Right lobe of liver (tissue), 4 donors: ENCODE data around the gene S100A11.

ENCODE experiments used
- POLR2A ChIP-seq: fragments of 450-650 bp; IDR thresholded peaks from one replicate; pipeline ENCODE4 v1.6.1; 2017; ENCODE audit warnings: antibody characterized with exemption, mild to moderate bottlenecking
- TF ChIP-seq, protein P1 (sequence below), 4 donors: fragments of 200-600 bp in 3 of 4; fragments of 450-650 bp in 1 of 4; IDR thresholded peaks; one replicate each; pipeline versions ENCODE4 v1.5.1 to v1.8.0; 2016 to 2022; ENCODE audit warnings: antibody characterized with exemption in 4 of 4, mild to moderate bottlenecking in 2 of 4
- donor health status: DM: no; HTN: no; CAD: no.
- donor health status: DM: no; HTN: no; CAD: no.
- donor health status: DM: no; HTN: yes; CAD: no.

DNA sequence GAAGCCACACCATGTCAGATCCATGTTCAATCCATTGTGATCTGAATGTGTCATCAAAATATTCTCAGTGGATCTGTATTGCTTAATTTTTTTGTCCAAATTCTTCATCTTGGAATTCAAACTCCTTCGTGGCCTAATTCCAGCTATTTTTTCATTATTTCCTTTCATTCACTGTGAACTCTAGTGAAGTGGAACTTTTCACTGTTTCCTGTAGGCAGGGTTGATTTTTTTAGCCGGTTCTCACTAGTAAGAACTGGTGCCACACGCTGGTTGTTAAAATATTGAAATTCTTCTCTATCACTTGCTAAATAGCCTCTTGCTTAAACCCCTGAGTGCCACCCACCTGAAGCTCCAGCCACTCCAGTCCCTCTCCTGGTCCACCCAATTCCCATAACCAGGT lies 7.6 kb upstream of the S100A11 start:
- TF ChIP-seq, protein P1, sequence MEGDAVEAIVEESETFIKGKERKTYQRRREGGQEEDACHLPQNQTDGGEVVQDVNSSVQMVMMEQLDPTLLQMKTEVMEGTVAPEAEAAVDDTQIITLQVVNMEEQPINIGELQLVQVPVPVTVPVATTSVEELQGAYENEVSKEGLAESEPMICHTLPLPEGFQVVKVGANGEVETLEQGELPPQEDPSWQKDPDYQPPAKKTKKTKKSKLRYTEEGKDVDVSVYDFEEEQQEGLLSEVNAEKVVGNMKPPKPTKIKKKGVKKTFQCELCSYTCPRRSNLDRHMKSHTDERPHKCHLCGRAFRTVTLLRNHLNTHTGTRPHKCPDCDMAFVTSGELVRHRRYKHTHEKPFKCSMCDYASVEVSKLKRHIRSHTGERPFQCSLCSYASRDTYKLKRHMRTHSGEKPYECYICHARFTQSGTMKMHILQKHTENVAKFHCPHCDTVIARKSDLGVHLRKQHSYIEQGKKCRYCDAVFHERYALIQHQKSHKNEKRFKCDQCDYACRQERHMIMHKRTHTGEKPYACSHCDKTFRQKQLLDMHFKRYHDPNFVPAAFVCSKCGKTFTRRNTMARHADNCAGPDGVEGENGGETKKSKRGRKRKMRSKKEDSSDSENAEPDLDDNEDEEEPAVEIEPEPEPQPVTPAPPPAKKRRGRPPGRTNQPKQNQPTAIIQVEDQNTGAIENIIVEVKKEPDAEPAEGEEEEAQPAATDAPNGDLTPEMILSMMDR (IDR thresholded peaks at IDR 0.05): no peak
- TF ChIP-seq POLR2A: no peak
